Breast epithelium (tissue), 4 donors: ENCODE results near the gene DBR1. TPM values are rescaled to one million over a fixed set of nuclear protein-coding genes. Genes with fewer than 3 reads are reported as not detected.
A peak's percentile ranks its signal among the peaks of the same experiment; 100 is the strongest.

ENCODE experiments used
- DNase-seq, 2 donors: peaks; one replicate each; pipeline ENCODE4 v3.0.0-alpha.2; 2019; ENCODE audit warnings: low spot score in 2 of 2
- H3K27ac ChIP-seq, 2 donors: fragments of 200-600 bp; sonication (generic) in 1 of 2; one replicate each; pipeline ENCODE4 v1.5.1; 2016 to 2019; ENCODE audit warnings: mild to moderate bottlenecking in 1 of 2
- H3K27me3 ChIP-seq, 2 donors: fragments of 200-600 bp; sonication (generic) in 1 of 2; one replicate each; pipeline versions ENCODE4 v1.5.1 to v1.6.0; 2017 to 2019; ENCODE audit warnings: control low read depth in 1 of 2, mild to moderate bottlenecking in 1 of 2
- H3K36me3 ChIP-seq: fragments of 200-600 bp; one replicate; pipeline ENCODE4 v1.5.1; 2019
- H3K4me1 ChIP-seq, 2 donors: fragments of 200-600 bp; sonication (generic); one replicate each; pipeline ENCODE4 v1.5.1; 2016 to 2019; ENCODE audit warnings: control low read depth in 1 of 2
- H3K4me3 ChIP-seq, 3 donors: fragments of 200-600 bp; sonication (generic); 1 replicate in 2 of 3; 2 replicates in 1 of 3; pipeline ENCODE4 v1.5.1; 2016 to 2019; ENCODE audit warnings: mild to moderate bottlenecking in 3 of 3, moderate library complexity in 2 of 3
- H3K9me3 ChIP-seq, 2 donors: fragments of 200-600 bp; sonication (generic) in 1 of 2; one replicate each; pipeline ENCODE4 v1.5.1; 2016 to 2019; ENCODE audit warnings: control low read depth in 1 of 2
- CTCF ChIP-seq, 3 donors: fragments of 450-650 bp; IDR thresholded peaks; one replicate each; pipeline ENCODE4 v1.5.1; 2016 to 2017; ENCODE audit warnings: antibody characterized with exemption in 3 of 3, mild to moderate bottlenecking in 3 of 3, moderate library complexity in 3 of 3
- POLR2A ChIP-seq: fragments of 450-650 bp; IDR thresholded peaks from one replicate; pipeline ENCODE4 v1.6.1; 2016; ENCODE audit warnings: antibody characterized with exemption, mild to moderate bottlenecking, moderate library complexity
- POLR2AphosphoS5 ChIP-seq, 3 donors: sonication (generic); formaldehyde crosslinking; IDR thresholded peaks; one replicate each; pipeline ENCODE4 v1.6.1; 2017; ENCODE audit warnings: antibody characterized with exemption in 3 of 3
- intact Hi-C: fragments of 100-400 bp; cut with DNase I; formaldehyde crosslinking; loops from one replicate; pipeline ENCODE4 v1.15.1; 2023; ENCODE audit warnings: low total_unique reads
- total RNA-seq, 3 donors: library from RNA; depleted of rRNA; stranded (reverse); fragments of >200 nt; gene quantifications; one replicate each; pipeline ENCODE4 v1.1.0, GENCODE V29; 2016

The DBR1 gene
- 10 to 100 TPM in 2 of 3 donors, 1 to 10 TPM in 1; 9.9 to 20.5 (median 13.1) TPM for total RNA-seq

GRCh38 chr3:138174421-138175131 is at the start of gene DBR1:
TSS of gene DBR1 (minus strand) at chr3:138174921. CDS start at chr3:138174795, 126 bp downstream.
- Histone ChIP-seq H3K27ac (peak within 1 kb of the TSS; percentile 80 to 90), H3K9me3 (no peaks in the 10 kb centered on the region), H3K4me3 (peak within 1 kb of the TSS; percentile 90 to 98 (median 95)), H3K36me3 (no peaks in the 10 kb centered on the region), H3K4me1 (peaks cover 0 to 6% of the 10 kb centered on the region in 2 donors), H3K27me3 (no peaks in the 10 kb centered on the region)
- no peak for TF ChIP-seq CTCF (IDR thresholded peaks at IDR 0.05)
- TF ChIP-seq POLR2AphosphoS5 (IDR thresholded peaks at IDR 0.05) = peak; percentile 45 to 60 (median 52)
- peak; percentile 38 for TF ChIP-seq POLR2A
- intact Hi-C loops = no loop called here
- DNase-seq = peak; percentile 63 to 66

GRCh38 chr3:138222942-138223287 is 48.2 kb upstream of the DBR1 start:
- H3K36me3 ChIP-seq = no peaks in the 10 kb centered on the region
- intact Hi-C loops = no loop called here

GRCh38 chr3:138222131-138222941 is 47.6 kb upstream of the DBR1 start:
- Histone ChIP-seq H3K27me3 (no peaks in the 10 kb centered on the region), H3K9me3 (no peaks in the 10 kb centered on the region), H3K4me1 (no peaks in the 10 kb centered on the region), H3K27ac (no peak overlapping the region), H3K36me3 (no peaks in the 10 kb centered on the region), H3K4me3 (no peak overlapping the region)
- DNase-seq = no peak
- TF ChIP-seq POLR2A = no peak
- no peak for TF ChIP-seq CTCF (IDR thresholded peaks at IDR 0.05)
- TF ChIP-seq POLR2AphosphoS5 (IDR thresholded peaks at IDR 0.05) = no peak
- intact Hi-C loops = no loop called here

More at GRCh38 chr3:138222942-138223287, 48.2 kb upstream of the DBR1 start:
- H3K27ac ChIP-seq = no peak overlapping the region
- H3K27me3 ChIP-seq = no peaks in the 10 kb centered on the region
- H3K4me1 ChIP-seq = no peaks in the 10 kb centered on the region
- no peak overlapping the region for H3K4me3 ChIP-seq
- no peaks in the 10 kb centered on the region for H3K9me3 ChIP-seq
- TF ChIP-seq POLR2A = no peak
- TF ChIP-seq CTCF (IDR thresholded peaks at IDR 0.05) = no peak
- no peak for TF ChIP-seq POLR2AphosphoS5 (IDR thresholded peaks at IDR 0.05)
- no peak for DNase-seq

- H3K9me3 ChIP-seq = no peaks in the 10 kb centered on the region
- no peak for DNase-seq
- H3K4me1 ChIP-seq = no peaks in the 10 kb centered on the region
- H3K27me3 ChIP-seq = no peaks in the 10 kb centered on the region
- no peaks in the 10 kb centered on the region for H3K36me3 ChIP-seq
- no peak overlapping the region for H3K4me3 ChIP-seq
- TF ChIP-seq POLR2AphosphoS5 (IDR thresholded peaks at IDR 0.05) (no peak), CTCF (IDR thresholded peaks at IDR 0.05) (no peak), POLR2A (no peak)
- intact Hi-C loops = no loop called here
- H3K27ac ChIP-seq = no peak overlapping the region
Observed at GRCh38 chr3:138220788-138221187, 46.1 kb upstream of the DBR1 start.

- no peaks in the 10 kb centered on the region for H3K36me3 ChIP-seq
Observed at GRCh38 chr3:138220242-138220641, 45.5 kb upstream of the DBR1 start.

More at GRCh38 chr3:138220242-138220641, 45.5 kb upstream of the DBR1 start:
- Histone ChIP-seq H3K27me3 (no peaks in the 10 kb centered on the region), H3K4me3 (no peak overlapping the region), H3K4me1 (no peaks in the 10 kb centered on the region), H3K9me3 (no peaks in the 10 kb centered on the region), H3K27ac (no peak overlapping the region)
- intact Hi-C loops = no loop called here
- no peak for DNase-seq
- TF ChIP-seq POLR2AphosphoS5 (IDR thresholded peaks at IDR 0.05) (no peak), CTCF (IDR thresholded peaks at IDR 0.05) (no peak), POLR2A (no peak)
